Immature natural killer cell (primary cell): ENCODE measurements around the gene TMEM169. TPM values are rescaled to one million over a fixed set of nuclear protein-coding genes. Genes with fewer than 3 reads are reported as not detected.
"Not testable (repeated sequence)": the region's sequence is repeated elsewhere in the genome, so short reads cannot be mapped to it uniquely, and the experiment has no call there.

Experiments
- DNase-seq, 3 donors: peaks; one replicate each; pipeline ENCODE4 v3.0.0; 2022; ENCODE audit warnings: mixed read lengths in 1 of 3
- H3K27ac Mint-ChIP-seq, 6 donors: one replicate each; pipeline ENCODE4 v1.8.0; 2020; ENCODE audit warnings: mixed read lengths in 6 of 6, mild to moderate bottlenecking in 5 of 6, inconsistent platforms in 4 of 6, moderate library complexity in 3 of 6
- H3K27me3 Mint-ChIP-seq, 3 donors: one replicate each; pipeline ENCODE4 v1.8.0; 2020 to 2021; ENCODE audit warnings: low read depth in 3 of 3, mild to moderate bottlenecking in 3 of 3, mixed read lengths in 3 of 3, moderate library complexity in 3 of 3, inconsistent platforms in 1 of 3
- H3K36me3 Mint-ChIP-seq, 3 donors: one replicate each; pipeline ENCODE4 v1.8.0; 2020; ENCODE audit warnings: mixed read lengths in 3 of 3, inconsistent platforms in 2 of 3, mild to moderate bottlenecking in 2 of 3
- H3K4me1 Mint-ChIP-seq, 2 donors: one replicate each; pipeline ENCODE4 v1.8.0; 2020; ENCODE audit warnings: inconsistent platforms in 2 of 2, mild to moderate bottlenecking in 2 of 2, mixed read lengths in 2 of 2, moderate library complexity in 1 of 2
- H3K4me3 Mint-ChIP-seq, 5 donors: one replicate each; pipeline ENCODE4 v1.8.0; 2020; ENCODE audit warnings: mild to moderate bottlenecking in 5 of 5, mixed read lengths in 5 of 5, inconsistent platforms in 3 of 5, moderate library complexity in 3 of 5
- H3K9me3 Mint-ChIP-seq, 6 donors: one replicate each; pipeline ENCODE4 v1.8.0; 2020; ENCODE audit warnings: mild to moderate bottlenecking in 6 of 6, mixed read lengths in 6 of 6, inconsistent platforms in 4 of 6, moderate library complexity in 3 of 6
- polyA plus RNA-seq, 3 donors: library from polyadenylated mRNA; unstranded; fragments of 300-500 nt; fragmentation: Illumina TruSeq; gene quantifications; one replicate each; pipeline ENCODE4 v1.2.3, GENCODE V29; 2021

TMEM169 gene
- polyA plus RNA-seq, 3 donors from 2014 or later, result 0.49 to 1.0 TPM; not detected in 1

- Mint-ChIP-seq H3K4me3 (no peak overlapping the region), H3K4me1 (peaks cover 8 to 43% of the 10 kb centered on the region in 2 donors), H3K27ac (peak overlapping the region in 2 of 6 donors; percentile 40 to 58), H3K27me3 (peaks cover 0 to 1% (median 0%) of the 10 kb centered on the region in 3 donors), H3K36me3 (peaks cover 25 to 69% (median 42%) of the 10 kb centered on the region in 3 donors), H3K9me3 (no peaks in the 10 kb centered on the region)
- no peak for DNase-seq
These were observed 50.9 kb downstream of the TMEM169 start for GRCh38 chr2:216132585-216132984.

GRCh38 chr2:216133397-216133796 lies 51.7 kb downstream of the TMEM169 start:
- Mint-ChIP-seq H3K9me3 (no peaks in the 10 kb centered on the region), H3K4me1 (peaks cover 6 to 35% of the 10 kb centered on the region in 2 donors), H3K4me3 (no peak overlapping the region), H3K36me3 (peaks cover 25 to 71% (median 50%) of the 10 kb centered on the region in 3 donors), H3K27ac (peak overlapping the region in 5 of 6 donors; percentile 7 to 37 (median 11)), H3K27me3 (peaks cover 0 to 1% (median 0%) of the 10 kb centered on the region in 3 donors)
- DNase-seq, result no peak

GRCh38 chr2:216134958-216135541 lies 53.3 kb downstream of the TMEM169 start:
- Mint-ChIP-seq H3K27me3 (peaks cover 0 to 1% (median 0%) of the 10 kb centered on the region in 3 donors), H3K4me1 (peaks cover 0 to 25% of the 10 kb centered on the region in 2 donors), H3K4me3 (no peak overlapping the region), H3K27ac (peak overlapping the region in 5 of 6 donors; percentile 3 to 55 (median 37)), H3K36me3 (peaks cover 18 to 76% (median 55%) of the 10 kb centered on the region in 3 donors), H3K9me3 (no peaks in the 10 kb centered on the region)
- DNase-seq, result no peak

GRCh38 chr2:216139884-216140283 lies 58.2 kb downstream of the TMEM169 start:
- DNase-seq, result peak in 2 of 3 donors; percentile 15 to 26
- Mint-ChIP-seq H3K27me3 (no peaks in the 10 kb centered on the region), H3K27ac (no peak overlapping the region), H3K9me3 (no peaks in the 10 kb centered on the region), H3K4me1 (no peaks in the 10 kb centered on the region), H3K36me3 (peaks cover 12 to 56% (median 38%) of the 10 kb centered on the region in 3 donors), H3K4me3 (no peak overlapping the region)

- not testable (repeated sequence) for H3K27me3 Mint-ChIP-seq, H3K4me3 Mint-ChIP-seq, H3K9me3 Mint-ChIP-seq, H3K27ac Mint-ChIP-seq, H3K4me1 Mint-ChIP-seq, DNase-seq
- peaks cover 5 to 46% (median 26%) of the 10 kb centered on the region in 3 donors for H3K36me3 Mint-ChIP-seq
These were observed 59.8 kb downstream of the TMEM169 start for GRCh38 chr2:216141516-216141915.

- Mint-ChIP-seq H3K4me3 (no peak overlapping the region), H3K27ac (peak overlapping the region in 2 of 6 donors; percentile 29 to 46), H3K27me3 (peaks cover 0 to 2% (median 0%) of the 10 kb centered on the region in 3 donors), H3K9me3 (no peaks in the 10 kb centered on the region), H3K36me3 (peaks cover 0 to 47% (median 25%) of the 10 kb centered on the region in 3 donors), H3K4me1 (peaks cover 4 to 12% of the 10 kb centered on the region in 2 donors)
- no peak for DNase-seq
These were observed 60.8 kb downstream of the TMEM169 start for GRCh38 chr2:216142540-216142939.

- Mint-ChIP-seq H3K36me3 (peaks cover 10 to 43% (median 22%) of the 10 kb centered on the region in 3 donors), H3K27ac (no peak overlapping the region), H3K4me3 (no peak overlapping the region), H3K4me1 (peaks cover 4 to 17% of the 10 kb centered on the region in 2 donors), H3K27me3 (peaks cover 0 to 2% (median 0%) of the 10 kb centered on the region in 3 donors), H3K9me3 (no peaks in the 10 kb centered on the region)
- no peak for DNase-seq
These were observed 62.7 kb downstream of the TMEM169 start for GRCh38 chr2:216144372-216144771.

GRCh38 chr2:216144857-216145256 lies 63.1 kb downstream of the TMEM169 start:
- DNase-seq, result no peak
- H3K27ac Mint-ChIP-seq, result no peak overlapping the region
- no peaks in the 10 kb centered on the region for H3K9me3 Mint-ChIP-seq
- H3K27me3 Mint-ChIP-seq, result peaks cover 0 to 2% (median 0%) of the 10 kb centered on the region in 3 donors
- peaks cover 4 to 22% of the 10 kb centered on the region in 2 donors for H3K4me1 Mint-ChIP-seq
- peaks cover 10 to 43% (median 27%) of the 10 kb centered on the region in 3 donors for H3K36me3 Mint-ChIP-seq
- no peak overlapping the region for H3K4me3 Mint-ChIP-seq

GRCh38 chr2:216146573-216146972 lies 64.9 kb downstream of the TMEM169 start:
- peaks cover 10 to 49% (median 32%) of the 10 kb centered on the region in 3 donors for H3K36me3 Mint-ChIP-seq
- H3K27me3 Mint-ChIP-seq, result peaks cover 0 to 2% (median 0%) of the 10 kb centered on the region in 3 donors
- peaks cover 5 to 25% of the 10 kb centered on the region in 2 donors for H3K4me1 Mint-ChIP-seq
- no peak for DNase-seq
- no peak overlapping the region for H3K4me3 Mint-ChIP-seq
- peak overlapping the region in 5 of 6 donors; percentile 14 to 61 (median 31) for H3K27ac Mint-ChIP-seq
- no peaks in the 10 kb centered on the region for H3K9me3 Mint-ChIP-seq

GRCh38 chr2:216147172-216148131 lies 65.7 kb downstream of the TMEM169 start:
- Mint-ChIP-seq H3K27me3 (peaks cover 0 to 2% (median 0%) of the 10 kb centered on the region in 3 donors), H3K27ac (peak overlapping the region in 3 of 6 donors; percentile 47 to 76 (median 61)), H3K36me3 (peaks cover 10 to 48% (median 35%) of the 10 kb centered on the region in 3 donors), H3K4me1 (peaks cover 8 to 30% of the 10 kb centered on the region in 2 donors), H3K9me3 (no peaks in the 10 kb centered on the region), H3K4me3 (peak overlapping the region in 1 of 5 donors; percentile 12)
- no peak for DNase-seq

- Mint-ChIP-seq H3K4me3 (no peak overlapping the region), H3K27ac (peak overlapping the region in 1 of 6 donors; percentile 6), H3K4me1 (peaks cover 14 to 45% of the 10 kb centered on the region in 2 donors), H3K36me3 (peaks cover 10 to 53% (median 44%) of the 10 kb centered on the region in 3 donors), H3K27me3 (peaks cover 0 to 2% (median 0%) of the 10 kb centered on the region in 3 donors), H3K9me3 (no peaks in the 10 kb centered on the region)
- DNase-seq, result no peak
These were observed 67.3 kb downstream of the TMEM169 start for GRCh38 chr2:216148983-216149382.

GRCh38 chr2:216149741-216150140 lies 68.0 kb downstream of the TMEM169 start:
- Mint-ChIP-seq H3K27ac (peak overlapping the region in 3 of 6 donors; percentile 9 to 23 (median 14)), H3K36me3 (peaks cover 10 to 53% (median 49%) of the 10 kb centered on the region in 3 donors), H3K27me3 (peaks cover 0 to 2% (median 0%) of the 10 kb centered on the region in 3 donors), H3K9me3 (no peaks in the 10 kb centered on the region), H3K4me3 (no peak overlapping the region), H3K4me1 (peaks cover 14 to 46% of the 10 kb centered on the region in 2 donors)
- no peak for DNase-seq

GRCh38 chr2:216151313-216152025 lies 69.8 kb downstream of the TMEM169 start:
- Mint-ChIP-seq H3K36me3 (peaks cover 10 to 65% (median 51%) of the 10 kb centered on the region in 3 donors), H3K9me3 (no peaks in the 10 kb centered on the region), H3K4me1 (peaks cover 14 to 59% of the 10 kb centered on the region in 2 donors)

More at GRCh38 chr2:216151313-216152025, 69.8 kb downstream of the TMEM169 start:
- Mint-ChIP-seq H3K4me3 (no peak overlapping the region), H3K27ac (peak overlapping the region in 3 of 6 donors; percentile 4 to 67 (median 24)), H3K27me3 (peaks cover 0 to 2% (median 0%) of the 10 kb centered on the region in 3 donors)
- no peak for DNase-seq
